CD4-positive, alpha-beta T cell treated with Interferon gamma for 1 hour (primary cell): ENCODE results near the gene LRRC49.
"Not testable (repeated sequence)": the region's sequence is repeated elsewhere in the genome, so short reads cannot be mapped to it uniquely, and the experiment has no call there.

Experiments used
- DNase-seq: peaks from one replicate; pipeline ENCODE4 v3.0.0-alpha.2; 2020

The LRRC49 gene

DNA sequence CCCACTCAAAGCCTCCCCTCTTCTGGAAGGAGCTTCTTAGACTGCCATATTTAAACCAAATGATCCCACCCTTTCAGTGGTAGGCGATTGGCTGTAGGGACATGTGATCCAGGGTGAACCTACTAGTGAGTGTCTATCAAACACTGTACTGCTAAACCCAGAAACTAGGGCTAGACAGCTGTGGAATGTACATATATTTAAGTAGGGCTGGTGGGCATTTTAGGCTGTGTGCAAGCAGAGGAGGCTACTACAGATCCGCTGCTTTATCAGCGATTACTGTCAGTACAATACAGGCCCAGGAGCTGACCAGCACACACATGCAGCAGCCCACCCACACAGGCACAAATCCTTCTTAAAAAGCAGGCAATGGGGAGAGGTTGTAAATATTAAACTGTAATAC lies 23.3 kb upstream of the LRRC49 start:
- no peak for DNase-seq

DNA sequence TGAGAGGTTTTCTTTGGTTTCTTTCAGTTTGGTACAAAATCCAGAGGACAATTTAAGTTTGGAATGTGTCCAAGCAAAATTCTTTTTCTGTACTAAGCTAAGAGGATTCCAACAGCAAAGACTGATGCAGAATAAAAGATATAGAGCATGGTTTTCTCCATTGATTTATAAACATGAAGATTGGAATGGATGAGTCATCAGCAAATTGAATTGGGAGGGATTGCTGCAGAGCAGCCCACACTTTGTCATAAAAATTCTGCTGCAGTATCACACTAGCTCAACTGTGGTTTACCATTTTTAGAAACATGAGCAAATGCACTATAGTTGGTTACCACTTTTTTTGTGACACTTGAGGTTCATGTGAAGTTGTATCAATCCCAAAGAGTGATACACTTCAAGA lies 22.6 kb upstream of the LRRC49 start:
- DNase-seq: no peak

DNA sequence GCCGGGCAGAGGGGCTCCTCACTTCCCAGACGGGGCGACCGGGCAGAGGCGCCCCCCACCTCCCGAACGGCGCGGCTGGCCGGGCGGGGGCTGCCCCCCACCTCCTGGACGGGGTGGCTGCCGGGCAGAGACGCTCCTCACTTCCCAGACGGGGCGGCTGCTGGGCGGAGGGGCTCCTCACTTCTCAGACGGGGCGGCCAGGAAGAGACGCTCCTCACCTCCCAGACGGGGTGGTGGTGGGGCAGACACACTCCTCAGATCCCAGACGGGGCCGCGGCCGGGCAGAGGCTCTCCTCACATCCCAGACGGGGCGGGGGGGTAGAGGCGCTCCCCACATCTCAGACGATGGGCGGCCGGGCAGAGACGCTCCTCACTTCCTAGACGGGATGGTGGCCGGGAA lies 21.1 kb upstream of the LRRC49 start:
- DNase-seq: not testable (repeated sequence)

DNA sequence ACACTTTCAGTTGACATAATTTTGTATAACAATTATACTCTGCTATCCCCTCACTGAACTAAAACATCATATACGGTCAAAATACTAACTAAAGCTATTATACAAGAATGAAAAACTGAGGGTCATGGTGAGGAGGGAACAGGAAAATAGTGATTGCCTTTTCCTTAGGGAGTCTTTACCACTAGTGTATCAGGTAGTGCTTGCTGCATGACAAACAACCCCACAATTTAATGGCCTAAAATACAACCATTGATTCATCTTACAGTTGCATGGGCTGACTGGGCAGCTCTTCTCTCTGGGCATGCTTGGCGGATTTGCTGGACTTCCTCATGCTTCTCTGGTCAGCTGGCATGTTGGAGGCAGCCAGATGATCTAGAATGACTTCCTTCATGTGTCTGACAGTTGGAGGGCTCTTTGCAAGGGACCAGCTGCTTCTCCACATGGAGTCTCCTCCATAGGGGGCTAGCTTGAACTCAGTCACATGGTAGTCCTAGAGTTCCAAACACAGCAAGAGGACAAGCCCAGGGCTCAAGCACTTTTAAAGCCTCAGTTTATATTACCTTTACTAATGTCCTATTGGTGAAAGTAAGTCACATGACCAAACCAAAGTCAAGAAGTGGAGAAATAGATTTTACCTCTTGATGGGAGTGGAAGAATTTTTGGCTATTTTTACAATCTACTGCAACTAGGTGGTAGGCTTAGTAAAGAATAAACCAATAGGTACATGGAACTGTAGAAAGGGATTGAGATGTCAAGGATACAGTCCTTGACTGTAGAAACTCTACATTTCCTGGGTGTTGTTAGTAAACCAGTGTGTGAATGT lies 19.2 kb upstream of the LRRC49 start:
- no peak for DNase-seq

DNA sequence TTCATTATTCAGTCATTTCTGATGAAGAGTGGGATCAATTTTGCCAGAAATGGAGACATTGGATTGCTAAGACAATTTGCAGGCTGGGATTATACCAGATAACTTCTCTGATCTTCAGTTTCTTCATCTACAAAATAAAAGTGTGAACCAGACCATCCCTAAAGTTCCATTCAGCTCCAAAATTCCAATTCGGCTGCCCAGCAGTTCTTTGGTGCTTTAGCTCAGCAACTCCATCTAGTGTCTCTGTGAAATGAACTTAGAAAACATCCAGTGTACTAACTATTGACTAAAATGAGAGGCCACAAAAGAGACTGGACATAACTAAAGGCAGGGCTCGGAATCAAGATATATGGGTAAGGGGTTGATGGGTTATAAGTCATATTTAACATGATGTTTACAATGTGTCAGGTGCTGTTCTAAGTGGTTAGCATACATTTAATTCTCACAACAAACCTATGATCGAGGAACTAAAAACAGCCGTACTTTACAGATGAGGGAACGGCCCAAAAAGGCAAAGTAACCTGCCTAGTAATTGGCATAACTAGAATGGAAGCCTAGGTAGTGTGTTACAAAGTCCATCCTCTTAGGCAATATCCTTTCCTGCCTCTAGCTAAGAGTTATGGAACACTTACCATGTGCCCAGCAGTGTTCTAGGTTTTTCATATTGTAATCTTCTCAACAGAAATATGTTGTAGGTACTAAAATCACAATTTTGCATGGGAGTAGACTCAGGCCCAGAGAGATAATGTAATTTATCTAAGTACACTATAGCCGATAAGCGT lies 17.4 kb upstream of the LRRC49 start:
- no peak for DNase-seq

DNA sequence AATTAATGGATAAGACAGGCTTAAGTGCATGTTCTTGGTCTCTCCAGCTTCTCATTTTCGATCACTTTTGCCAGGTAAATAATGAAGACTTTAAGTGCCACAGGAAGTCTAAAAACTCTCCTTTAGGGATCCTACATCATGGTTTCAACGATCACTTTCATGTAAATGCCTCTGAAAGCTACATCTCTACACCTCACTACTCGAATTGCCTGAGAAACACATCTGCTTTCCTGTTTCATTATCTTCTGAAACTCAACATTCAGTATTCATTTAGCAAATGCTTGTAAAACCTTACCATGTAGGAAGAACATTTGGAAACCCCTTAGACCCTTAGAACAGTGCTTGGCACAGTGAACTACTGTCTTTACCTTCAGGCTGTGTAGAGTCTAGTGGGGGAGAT lies 16.6 kb upstream of the LRRC49 start:
- no peak for DNase-seq

DNA sequence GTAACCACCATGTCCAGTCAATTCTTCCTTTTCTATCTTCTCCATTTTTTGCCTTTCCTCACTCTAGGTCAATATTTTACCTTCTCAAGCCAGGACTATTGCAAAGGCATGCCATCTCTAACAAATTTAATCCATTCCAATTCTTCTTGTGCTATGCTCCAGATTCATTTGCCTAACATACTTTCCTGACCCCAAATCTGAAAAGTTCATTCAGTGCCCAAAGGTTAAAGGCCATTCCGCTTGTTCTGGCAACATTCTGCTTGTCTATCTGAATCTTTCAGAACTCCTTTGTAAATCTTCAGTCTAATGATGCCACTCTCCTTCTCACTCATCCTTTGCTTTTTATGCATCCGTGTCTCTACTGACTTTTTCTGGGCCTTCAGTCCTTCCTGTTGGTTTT lies 15.9 kb upstream of the LRRC49 start:
- DNase-seq: no peak

DNA sequence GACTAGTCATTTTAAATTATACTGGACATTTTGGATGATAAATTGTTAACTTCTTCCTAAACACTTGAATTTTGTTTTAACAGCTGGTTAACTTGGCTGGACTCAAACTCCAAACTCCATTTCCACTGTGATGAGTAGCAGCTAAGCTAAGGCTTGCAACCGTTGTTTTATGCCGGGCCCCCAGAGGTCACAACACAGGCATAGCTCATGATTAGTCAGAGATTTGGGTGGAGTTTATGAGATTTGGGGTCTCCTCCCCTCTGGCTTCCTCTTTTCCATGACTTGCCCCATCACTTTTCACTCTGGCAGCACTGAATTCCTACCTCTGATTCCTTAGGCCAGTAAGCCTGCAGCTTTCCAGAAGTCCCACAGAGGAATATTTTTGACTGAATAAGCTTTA lies 13.2 kb upstream of the LRRC49 start:
- DNase-seq: no peak

DNA sequence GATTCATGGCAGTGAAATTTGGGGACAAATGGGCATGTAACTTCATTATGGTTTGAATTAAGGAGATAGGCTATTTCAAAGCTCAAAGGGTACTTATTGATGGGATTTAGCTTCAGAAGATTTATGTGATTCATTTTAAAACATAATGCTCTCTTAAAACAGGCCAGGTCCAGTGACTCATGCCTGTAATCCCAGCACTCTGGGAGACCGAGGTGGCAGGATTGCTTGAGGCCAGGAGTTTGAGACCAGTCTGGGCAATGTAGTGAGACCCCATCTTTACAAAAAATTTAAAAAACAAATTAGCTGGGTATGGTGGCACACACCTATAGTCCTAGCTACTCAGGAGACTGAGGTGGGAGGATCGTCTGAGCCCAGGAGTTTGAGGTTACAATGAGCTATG lies 11.8 kb upstream of the LRRC49 start:
- no peak for DNase-seq

DNA sequence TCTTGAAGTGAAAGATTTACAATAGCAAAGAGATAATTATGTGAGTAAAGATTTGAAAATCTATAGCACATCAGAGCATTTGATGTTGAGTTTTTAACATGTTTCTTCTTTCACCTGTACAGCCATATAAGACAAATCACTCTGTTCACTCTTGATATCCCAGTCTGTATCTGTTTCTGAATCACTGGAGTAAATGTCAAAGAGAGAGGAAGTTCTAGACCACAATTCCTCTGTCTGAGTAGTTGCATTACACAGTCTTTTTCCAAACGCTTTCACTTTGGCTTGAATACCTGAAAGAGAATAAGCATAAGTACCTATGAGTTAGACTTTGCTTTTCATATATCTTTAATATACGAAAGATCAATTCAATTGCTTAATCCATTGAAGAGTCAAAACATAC lies 10.3 kb upstream of the LRRC49 start:
- DNase-seq: no peak

DNA sequence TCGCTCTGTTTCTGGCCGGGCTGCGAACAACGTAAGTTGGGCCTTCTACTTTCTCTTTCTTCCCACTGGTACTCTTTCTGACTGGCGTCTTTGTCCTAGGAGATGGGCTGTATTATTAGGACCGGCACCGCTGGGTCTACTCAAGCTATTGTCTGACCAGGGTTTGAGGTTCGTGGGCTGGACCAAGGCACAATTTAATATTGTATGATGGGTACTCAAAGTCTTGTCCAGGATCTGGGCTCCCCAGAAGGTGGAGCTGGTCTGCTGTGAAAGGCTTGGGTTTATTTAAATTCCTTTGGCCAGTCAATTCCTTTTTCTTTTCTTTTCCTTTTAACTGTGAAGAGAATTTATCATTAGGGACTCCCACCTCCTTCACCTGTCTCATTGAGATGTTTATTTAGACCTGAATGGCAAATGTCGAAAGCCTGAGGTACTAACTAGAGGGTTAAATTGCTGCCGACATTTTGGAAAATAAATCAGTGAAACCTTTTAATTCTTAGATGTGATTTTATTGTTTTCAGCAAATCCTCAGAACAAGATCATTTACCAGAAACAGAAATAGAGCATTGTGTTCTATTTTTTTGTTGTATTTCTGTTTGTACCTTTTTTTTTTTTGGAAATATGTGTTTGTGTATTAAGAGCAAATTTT lies 410 bp downstream of the LRRC49 start:
- no peak for DNase-seq

DNA sequence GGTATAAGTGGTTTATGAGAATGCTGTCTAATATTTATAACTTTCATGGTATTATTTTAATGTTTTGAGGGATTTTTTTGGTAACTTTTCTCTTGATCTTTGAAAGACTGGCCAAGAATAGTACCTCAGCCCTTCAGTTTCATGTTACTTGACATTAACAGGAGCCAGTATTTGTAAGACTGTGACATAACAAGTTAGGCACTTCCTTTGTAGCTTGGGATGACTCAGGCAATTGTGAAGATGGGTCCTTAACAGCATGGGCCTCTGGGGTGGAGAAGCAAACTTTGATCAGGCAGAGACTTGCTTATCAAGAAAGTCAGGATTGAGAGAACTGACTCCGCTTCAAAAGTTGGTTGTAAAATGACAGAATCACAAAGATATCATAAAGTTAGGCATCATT lies 9.5 kb downstream of the LRRC49 start:
- no peak for DNase-seq

DNA sequence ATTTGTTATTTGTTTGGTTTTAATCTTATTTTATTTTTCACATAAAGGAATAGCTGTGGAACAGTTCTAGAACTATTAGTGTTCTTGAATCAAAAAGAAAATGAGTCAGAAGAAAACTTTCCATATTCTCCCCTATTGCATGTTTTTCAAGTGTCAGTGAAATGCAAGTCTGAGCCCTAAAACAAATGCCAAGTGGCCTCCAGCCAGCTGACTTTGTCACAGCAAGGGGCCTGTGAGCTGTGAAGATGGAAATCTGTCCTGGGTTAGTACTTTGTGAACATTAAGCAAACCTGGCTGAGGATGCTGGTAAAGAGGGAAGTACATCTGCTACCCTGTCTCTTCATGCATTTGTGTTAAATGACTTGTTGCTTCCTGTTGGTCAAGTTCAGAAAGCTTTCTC lies 14.2 kb downstream of the LRRC49 start:
- DNase-seq: no peak

DNA sequence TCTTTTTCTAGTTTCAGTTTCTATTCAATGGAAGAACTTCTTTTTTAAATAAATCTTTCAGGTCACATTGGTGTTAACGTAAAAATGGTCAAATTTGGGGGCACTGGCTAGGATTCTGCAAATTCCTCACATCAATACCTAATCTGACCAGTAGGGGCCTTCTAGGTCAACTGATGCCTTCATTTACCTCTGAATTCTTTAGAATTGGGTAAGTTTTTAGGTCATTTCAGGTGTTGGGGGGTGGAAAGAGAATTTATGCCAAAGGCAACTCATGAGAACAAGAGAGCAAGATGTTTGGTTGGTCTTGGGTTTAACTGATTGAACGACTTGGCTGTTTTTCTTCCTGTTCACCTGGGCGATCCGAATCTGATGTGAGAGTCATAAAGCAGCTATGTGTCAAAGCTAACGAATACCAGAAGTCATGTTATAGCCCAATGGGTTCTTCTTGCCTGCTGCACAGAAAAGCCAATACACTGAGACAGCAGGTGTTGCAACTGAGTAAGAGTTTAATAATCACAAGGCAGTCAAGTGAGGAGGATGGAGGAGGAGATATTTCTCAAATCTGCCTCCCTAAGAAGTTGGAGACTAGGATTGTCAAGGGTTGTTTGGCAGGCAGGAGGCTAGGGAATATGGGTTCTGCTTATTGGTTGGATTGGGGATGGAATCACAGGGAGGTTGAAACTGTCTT lies 15.3 kb downstream of the LRRC49 start:
- no peak for DNase-seq

DNA sequence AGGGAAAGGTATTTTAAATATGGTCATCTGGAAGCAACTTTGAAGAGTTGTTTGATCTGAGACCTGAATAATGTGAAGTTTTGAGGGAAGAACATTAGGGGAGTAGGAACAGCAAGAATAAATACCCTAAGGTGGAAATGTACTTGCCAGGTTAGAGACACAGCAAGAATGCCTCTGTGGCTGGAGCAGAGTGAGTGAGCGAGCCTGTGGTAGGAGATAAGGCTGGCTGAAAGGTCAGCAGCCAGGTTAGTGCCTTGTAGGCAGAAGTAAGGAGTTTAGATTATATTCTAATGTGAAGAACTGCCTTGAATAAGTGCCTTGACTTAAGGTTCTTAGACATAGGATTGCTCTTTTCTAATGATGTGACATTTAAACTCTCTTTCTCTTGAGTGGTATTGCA lies 18.3 kb downstream of the LRRC49 start:
- DNase-seq: no peak

DNA sequence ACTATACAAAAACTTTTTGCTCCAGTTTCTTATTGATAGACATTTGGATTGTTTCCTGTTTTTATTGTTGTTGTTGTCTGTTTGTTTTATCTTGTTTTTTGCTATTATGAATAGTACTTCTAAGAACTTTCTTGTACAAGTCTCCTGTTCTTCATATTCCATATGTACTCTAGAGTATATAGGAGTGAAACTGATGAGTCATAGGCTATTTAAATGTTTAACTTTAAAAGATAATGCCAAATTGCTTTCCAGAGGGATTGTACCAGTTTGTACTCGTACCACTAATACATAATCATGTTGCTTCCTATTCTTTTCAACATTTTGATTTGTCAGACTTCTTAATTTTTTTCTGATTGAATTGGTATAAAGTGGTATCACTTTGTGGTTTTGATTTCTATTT lies 19.6 kb downstream of the LRRC49 start:
- DNase-seq: no peak

DNA sequence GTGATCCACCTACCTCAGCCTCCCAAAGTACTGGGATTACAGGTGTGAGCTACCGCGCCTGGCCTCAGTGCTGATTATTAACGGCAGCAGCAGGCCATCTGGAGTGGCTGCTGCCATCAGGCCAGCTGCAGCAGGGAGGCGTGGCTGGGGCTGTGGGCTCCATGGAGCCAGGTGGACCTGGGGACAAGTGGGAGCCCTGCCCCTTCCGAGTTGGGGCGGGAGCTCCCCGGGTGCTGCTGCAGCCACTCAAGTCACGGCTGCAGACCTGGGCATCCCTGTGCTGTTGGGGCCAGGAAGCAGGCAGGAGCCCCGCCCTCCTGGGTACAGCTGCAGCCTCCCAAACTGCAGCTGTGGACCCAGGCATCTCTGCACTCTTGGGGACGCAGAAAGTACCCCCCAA lies 23.9 kb downstream of the LRRC49 start:
- no peak for DNase-seq

DNA sequence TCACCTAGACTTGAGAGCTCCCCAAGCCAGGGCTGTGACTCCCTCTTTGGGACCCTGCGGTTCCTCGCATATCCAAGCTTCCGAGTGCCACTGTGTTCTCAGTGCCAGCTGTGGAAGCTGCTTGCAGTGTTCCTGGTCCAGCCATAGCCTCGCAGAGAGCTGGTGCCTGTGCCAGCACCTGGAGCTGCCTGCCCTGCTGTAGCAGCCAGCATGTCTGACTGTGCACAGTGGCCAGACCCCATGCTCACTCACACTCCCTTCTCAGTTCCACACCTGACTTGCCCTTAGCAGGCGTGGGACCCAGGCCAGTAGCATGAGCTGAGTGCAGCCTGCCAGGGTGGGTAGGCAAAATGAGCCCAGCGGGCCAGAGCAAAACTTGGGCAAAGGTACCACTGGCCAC lies 25.3 kb downstream of the LRRC49 start:
- DNase-seq: no peak

DNA sequence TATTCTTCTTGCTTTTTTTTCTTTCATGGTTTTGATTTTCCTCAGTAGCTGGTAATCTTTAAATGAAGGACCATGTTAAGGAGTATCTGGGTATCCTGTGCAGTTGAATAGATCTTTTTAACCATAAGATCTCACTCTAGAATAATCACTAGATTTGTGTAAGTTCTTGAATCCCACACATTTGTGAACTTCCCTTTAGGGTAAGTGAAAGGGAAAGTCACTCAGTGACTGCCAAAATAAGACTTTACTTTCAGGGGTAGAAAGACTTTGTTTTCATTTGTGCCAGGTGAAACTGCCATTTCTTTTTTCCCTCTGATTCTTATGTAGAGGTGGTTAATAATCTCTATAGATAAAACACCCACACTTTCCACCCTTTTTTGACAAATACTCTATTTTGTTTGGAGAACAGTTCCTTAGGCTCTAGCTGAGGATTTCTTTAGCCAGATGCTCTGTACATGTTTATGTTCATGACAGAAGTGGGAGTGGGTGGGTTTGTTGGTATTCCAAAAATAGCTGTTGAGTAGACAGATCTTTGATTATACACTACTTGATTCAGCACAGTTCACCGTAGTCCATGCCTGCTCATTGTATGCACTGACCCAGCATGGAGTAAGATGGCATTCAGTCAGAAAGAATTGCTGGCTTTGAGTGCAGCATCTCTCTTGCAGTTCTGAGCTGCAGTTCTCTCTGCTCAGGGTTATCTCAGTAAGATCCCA lies 28.5 kb downstream of the LRRC49 start:
- no peak for DNase-seq

DNA sequence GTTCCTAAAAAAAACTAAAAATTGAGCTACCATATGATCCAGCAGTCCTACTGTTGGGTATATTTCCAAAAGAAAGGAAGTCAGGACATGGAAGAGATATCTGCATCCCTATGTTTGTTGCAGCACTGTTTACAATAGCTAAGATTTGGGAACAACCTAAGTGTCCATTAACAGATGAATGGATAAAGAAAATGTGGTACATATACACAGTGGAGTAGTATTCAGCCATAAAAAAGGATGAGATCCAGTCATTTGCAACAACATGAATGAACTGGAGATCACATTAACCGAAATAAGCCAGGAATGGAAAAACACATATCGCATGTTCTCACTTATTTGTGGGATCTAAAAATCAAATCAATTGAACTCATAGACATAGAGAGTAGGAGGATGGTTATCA lies 29.5 kb downstream of the LRRC49 start:
- no peak for DNase-seq

DNA sequence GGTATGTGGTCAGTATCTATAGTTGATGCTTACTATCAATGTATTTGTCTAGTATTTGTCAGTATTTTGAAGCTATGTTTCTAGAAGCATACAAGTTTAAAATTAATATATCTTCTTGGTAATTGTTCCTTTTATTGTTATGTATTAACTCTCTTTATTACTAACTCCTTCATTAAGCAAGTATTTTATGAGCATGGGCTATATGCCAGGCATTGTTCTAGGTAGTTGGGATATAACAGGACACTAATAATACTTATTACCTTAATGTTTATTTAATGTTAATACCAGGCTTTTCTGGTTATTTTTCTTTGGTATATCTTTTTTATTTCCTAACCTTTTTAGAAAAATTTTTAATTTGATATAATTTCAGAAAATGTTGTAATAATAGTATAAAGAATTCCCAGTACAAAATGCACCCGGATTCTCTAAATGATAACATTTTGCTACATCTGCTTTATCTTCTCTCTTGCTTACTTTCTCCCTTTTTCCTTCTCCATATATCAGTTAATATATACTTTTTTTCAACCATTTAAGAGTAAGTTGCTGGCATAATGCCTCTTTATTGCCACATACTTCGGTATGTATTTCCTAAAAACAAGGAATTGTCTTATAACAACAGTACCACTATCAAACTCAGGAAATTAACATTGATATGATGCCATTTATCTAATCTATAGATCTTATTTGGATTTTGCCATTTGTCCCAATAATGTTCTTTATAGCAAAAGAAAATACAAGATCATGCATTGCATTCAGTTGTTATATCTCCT lies 30.9 kb downstream of the LRRC49 start:
- DNase-seq: no peak

DNA sequence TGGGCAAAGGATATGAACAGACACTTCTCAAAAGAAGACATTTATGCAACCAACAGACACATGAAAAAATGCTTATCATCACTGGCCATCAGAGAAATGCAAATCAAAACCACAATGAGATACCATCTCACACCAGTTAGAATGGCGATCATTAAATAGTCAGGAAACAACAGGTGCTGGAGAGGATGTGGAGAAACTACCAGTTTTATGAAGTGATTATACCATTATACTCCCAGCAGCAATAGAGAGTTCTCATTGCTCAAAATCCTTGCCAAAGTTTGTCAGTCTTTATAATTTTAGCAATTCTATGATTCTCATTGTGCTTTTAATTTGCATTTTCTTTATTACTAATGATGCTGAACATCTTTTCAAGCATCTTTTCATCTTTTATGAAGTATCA lies 34.3 kb downstream of the LRRC49 start:
- DNase-seq: not testable (repeated sequence)
